HL-60 (cell line): ENCODE results near the gene D2HGDH.

Source experiments
- DNase-seq, 2 experiments: peaks; one replicate each; pipeline ENCODE4 v3.0.0-alpha.2; 2010 to 2020; ENCODE audit warnings: low read depth in 1 of 2, low spot score in 1 of 2
- H3K27ac ChIP-seq: fragments of 250-450 bp; sonication (Bioruptor Pico); replicated peaks from 2 replicates; pipeline ENCODE4 v1.5.1; 2020; ENCODE audit warnings: mild to moderate bottlenecking, moderate library complexity
- H3K27me3 ChIP-seq: fragments of 250-450 bp; sonication (Bioruptor Pico); 2 replicates; pipeline ENCODE4 v1.5.1; 2021; ENCODE audit warnings: mild to moderate bottlenecking, moderate library complexity; ENCODE audit not compliant: insufficient read depth, poor library complexity, severe bottlenecking
- H3K4me3 ChIP-seq: replicated peaks from 2 replicates; pipeline ENCODE4 v1.5.1; 2011; ENCODE audit warnings: mild to moderate bottlenecking, control low read depth, low read length; ENCODE audit not compliant: insufficient read depth
- GABPA ChIP-seq: IDR thresholded peaks from 2 replicates; pipeline ENCODE4 v1.6.1; 2012; ENCODE audit warnings: low read depth
- POLR2AphosphoS5 ChIP-seq: IDR thresholded peaks from 2 replicates; pipeline ENCODE4 v1.6.1; 2012; ENCODE audit warnings: low read depth
- SPI1 ChIP-seq: IDR thresholded peaks from 2 replicates; pipeline ENCODE4 v1.6.1; 2012; ENCODE audit warnings: low read depth, mild to moderate bottlenecking, borderline replicate concordance
- TF ChIP-seq, protein P1 (sequence below): IDR thresholded peaks from one replicate; pipeline ENCODE4 v1.5.1; 2011; ENCODE audit warnings: low read length, control low read depth, inconsistent platforms; ENCODE audit not compliant: insufficient read depth
- TF ChIP-seq, protein P2 (sequence below): IDR thresholded peaks from 2 replicates; pipeline ENCODE4 v1.6.1; 2012; ENCODE audit warnings: low read depth; ENCODE audit not compliant: insufficient replicate concordance

Gene D2HGDH

DNA sequence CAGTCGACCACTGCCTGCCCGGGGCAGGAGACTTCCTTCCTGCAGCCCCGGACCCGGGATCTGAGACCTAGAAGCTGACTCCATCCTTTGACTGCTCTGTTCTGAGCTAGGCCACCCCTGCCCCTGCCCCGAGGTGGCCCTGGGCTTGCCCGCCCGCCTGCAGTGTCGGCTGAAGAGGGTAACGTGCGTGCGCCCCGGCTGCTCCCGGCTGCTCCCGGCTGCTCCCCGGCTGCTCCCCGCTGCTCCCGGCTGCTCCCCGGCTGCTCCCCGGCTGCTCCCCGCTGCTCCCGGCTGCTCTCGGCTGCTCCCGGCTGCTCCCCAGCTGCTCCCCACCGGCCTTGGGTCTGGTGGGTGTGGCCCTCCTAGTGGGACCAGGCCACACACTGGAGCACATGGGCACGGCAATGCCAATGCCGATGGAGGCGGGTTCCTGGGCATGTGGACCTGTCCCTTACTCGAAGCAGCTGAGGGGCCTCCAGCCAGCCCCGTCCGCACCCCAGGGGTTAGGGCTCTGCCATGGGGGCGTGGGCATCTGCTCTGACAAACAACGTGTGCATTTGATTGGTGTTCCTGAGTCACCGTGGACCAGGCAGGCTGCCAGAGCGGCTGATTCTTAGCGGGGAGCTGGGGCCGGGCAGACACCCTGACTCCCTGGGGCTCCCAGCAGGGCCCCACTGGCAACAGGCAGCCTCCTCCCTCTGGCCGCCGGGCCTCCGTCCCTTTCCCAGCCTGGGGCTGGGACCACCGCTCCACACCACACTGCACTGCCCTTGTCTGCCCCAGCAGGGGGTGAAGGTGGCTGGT, 40.2 kb downstream of the D2HGDH start:
- no peaks in the 10 kb centered on the region for H3K27me3 ChIP-seq
- no peak for DNase-seq
- TF ChIP-seq, protein P1, sequence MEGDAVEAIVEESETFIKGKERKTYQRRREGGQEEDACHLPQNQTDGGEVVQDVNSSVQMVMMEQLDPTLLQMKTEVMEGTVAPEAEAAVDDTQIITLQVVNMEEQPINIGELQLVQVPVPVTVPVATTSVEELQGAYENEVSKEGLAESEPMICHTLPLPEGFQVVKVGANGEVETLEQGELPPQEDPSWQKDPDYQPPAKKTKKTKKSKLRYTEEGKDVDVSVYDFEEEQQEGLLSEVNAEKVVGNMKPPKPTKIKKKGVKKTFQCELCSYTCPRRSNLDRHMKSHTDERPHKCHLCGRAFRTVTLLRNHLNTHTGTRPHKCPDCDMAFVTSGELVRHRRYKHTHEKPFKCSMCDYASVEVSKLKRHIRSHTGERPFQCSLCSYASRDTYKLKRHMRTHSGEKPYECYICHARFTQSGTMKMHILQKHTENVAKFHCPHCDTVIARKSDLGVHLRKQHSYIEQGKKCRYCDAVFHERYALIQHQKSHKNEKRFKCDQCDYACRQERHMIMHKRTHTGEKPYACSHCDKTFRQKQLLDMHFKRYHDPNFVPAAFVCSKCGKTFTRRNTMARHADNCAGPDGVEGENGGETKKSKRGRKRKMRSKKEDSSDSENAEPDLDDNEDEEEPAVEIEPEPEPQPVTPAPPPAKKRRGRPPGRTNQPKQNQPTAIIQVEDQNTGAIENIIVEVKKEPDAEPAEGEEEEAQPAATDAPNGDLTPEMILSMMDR: no peak
- no peak for TF ChIP-seq GABPA
- no peak for TF ChIP-seq POLR2AphosphoS5
- no peak overlapping the region for H3K4me3 ChIP-seq
- no peak overlapping the region for H3K27ac ChIP-seq

DNA sequence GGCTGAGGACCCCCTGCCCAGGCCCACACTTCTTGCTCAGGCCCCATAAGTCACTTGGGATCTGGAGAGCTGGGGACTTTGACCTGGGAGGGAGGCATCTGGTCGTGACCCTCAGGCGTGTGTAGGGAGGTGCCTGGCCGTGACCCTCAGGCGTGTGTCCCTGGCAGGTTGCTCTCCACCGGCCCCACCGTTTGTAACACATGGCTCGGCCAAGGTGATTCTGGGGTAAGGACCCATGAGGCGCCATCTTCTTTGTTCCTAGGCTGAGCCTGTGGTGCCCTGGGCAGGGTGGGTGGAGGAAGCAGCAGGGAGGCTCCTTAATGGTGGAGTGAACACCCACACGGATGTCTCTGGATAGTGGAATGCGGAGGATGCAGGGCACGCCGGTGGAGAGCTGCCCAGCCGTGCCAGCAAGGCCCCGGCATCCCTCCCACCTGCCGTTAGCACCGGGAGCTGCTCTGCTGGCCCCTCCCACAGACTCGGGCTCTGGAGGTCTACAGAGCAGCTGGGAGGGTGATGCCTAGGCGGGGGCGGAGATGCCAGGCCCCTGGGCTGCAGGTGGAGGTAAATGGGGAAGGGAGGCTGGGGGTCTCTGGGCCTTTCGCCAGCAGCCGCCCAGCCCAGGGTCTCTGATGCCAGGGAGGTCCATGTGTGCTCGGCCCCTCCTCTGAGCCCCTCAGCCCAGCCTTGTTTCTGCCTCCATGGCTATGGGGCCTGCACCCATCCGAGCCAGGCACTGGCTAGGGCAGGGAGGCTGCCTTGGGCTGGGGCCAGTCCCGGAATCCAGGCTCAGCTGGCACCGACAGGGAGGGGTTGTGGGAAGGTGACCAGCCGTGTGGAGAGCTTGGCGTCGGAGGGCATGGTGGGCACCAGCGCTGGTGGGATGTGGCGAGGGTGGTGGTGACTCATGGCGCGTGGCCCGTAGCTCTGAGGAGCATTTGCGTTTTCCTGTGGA, 41.1 kb downstream of the D2HGDH start:
- Histone ChIP-seq H3K27ac (no peak overlapping the region), H3K27me3 (no peaks in the 10 kb centered on the region), H3K4me3 (no peak overlapping the region)
- TF ChIP-seq POLR2AphosphoS5 (no peak), GABPA (no peak), SPI1 (no peak)
- TF ChIP-seq, protein P2, sequence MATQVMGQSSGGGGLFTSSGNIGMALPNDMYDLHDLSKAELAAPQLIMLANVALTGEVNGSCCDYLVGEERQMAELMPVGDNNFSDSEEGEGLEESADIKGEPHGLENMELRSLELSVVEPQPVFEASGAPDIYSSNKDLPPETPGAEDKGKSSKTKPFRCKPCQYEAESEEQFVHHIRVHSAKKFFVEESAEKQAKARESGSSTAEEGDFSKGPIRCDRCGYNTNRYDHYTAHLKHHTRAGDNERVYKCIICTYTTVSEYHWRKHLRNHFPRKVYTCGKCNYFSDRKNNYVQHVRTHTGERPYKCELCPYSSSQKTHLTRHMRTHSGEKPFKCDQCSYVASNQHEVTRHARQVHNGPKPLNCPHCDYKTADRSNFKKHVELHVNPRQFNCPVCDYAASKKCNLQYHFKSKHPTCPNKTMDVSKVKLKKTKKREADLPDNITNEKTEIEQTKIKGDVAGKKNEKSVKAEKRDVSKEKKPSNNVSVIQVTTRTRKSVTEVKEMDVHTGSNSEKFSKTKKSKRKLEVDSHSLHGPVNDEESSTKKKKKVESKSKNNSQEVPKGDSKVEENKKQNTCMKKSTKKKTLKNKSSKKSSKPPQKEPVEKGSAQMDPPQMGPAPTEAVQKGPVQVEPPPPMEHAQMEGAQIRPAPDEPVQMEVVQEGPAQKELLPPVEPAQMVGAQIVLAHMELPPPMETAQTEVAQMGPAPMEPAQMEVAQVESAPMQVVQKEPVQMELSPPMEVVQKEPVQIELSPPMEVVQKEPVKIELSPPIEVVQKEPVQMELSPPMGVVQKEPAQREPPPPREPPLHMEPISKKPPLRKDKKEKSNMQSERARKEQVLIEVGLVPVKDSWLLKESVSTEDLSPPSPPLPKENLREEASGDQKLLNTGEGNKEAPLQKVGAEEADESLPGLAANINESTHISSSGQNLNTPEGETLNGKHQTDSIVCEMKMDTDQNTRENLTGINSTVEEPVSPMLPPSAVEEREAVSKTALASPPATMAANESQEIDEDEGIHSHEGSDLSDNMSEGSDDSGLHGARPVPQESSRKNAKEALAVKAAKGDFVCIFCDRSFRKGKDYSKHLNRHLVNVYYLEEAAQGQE: no peak
- TF ChIP-seq, protein P1: no peak
- no peak for DNase-seq

DNA sequence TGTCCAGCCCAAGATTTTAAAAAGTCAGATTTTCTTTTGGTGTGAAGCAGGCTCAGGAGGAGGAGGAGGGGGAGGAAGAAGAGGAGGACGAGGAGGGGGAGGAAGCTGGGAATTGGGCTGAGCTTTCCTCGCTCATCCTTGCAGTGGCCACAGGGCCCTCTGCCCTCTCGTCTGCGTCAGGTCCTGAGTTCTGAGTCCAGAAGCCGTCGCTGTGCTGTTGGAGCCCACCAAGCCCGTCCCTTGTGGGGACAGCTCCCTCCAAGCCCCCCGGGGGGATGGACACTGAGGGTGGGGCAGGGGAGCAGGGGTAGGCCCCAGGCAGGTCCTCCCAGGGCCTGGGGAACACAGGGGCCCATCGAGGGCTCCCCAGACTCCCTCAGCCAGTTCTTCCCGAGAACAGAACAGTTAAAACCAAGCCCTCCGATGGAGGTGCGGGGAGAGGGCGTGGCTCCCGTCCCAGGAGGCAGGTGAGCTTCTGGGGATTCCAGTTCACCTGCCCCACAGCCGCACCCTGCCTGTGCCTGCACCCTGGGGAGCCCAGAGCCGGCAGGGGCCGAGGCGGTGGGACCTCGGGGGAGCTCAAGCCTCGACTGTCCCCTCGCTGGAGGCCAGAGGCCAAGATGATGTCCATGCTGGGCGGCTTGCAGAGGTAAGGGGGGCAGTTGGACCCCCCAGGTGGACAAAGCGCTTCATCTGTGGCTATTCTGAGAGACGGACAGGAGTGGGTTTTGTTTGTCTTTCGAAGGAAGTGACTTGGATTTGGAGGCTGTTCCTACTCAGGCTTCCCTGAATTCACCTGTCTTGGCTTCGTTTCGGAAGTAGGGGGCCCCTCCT, 42.1 kb downstream of the D2HGDH start, which contains the start of gene GAL3ST2:
Gene GAL3ST2 (plus strand): TSS at position 487 of the 834 bp plus-strand sequence. CDS start 134 bp downstream, at position 621.
- no peak for DNase-seq
- TF ChIP-seq POLR2AphosphoS5: no peak
- TF ChIP-seq, protein P1: no peak
- no peak for TF ChIP-seq SPI1
- TF ChIP-seq GABPA: no peak
- TF ChIP-seq, protein P2: no peak
- Histone ChIP-seq H3K4me3 (no peak within 1 kb of the TSS), H3K27me3 (no peaks in the 10 kb centered on the region), H3K27ac (no peak within 1 kb of the TSS)
